Ammon's horn (tissue), 1 donor: ENCODE measurements around the gene HIBCH.
A peak's percentile ranks its signal among the peaks of the same experiment; 100 is the strongest.
"Not testable (repeated sequence)": the region's sequence is repeated elsewhere in the genome, so short reads cannot be mapped to it uniquely, and the experiment has no call there.

ENCODE experiments used
- DNase-seq: peaks from one replicate; pipeline ENCODE4 v3.0.0-alpha.2; 2016; ENCODE audit warnings: low spot score

Gene HIBCH

DNA sequence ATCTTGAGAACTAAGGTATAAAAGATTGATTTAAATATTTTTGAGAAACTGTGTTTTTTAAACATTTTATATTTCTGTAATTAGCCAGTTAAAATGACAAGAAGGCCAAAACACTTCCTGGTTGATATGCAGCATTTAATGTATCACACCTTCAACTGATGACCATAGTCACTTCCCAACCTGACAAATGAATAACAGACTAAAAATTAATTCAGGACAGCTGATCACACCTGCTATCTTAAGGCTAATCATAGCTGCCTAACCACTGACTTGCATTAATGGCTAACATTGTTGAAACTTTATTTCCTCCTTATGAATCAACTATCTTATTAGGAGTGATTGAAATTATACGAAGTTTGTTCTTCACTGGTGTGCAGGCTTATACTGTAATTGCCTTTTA, 131.3 kb downstream of the HIBCH start:
- no peak for DNase-seq

DNA sequence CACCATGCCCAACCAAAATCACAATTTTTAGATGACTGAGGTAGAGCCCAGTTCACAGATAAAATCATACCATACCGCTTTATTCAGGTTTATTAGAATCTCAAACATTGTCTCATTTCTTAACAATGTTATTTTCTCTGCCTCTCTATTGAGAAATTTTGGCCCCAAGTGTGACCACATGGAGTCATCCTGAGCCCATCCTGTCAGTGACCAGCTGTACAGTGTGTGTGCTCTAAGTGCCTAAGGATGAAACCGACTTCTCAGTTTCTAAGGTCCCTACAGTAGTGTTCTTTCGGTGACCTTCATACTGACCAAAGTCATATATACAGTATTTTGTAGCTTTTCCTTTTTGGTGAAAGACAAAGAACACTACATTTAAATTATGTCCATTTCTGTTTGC, 133.4 kb downstream of the HIBCH start:
- no peak for DNase-seq

DNA sequence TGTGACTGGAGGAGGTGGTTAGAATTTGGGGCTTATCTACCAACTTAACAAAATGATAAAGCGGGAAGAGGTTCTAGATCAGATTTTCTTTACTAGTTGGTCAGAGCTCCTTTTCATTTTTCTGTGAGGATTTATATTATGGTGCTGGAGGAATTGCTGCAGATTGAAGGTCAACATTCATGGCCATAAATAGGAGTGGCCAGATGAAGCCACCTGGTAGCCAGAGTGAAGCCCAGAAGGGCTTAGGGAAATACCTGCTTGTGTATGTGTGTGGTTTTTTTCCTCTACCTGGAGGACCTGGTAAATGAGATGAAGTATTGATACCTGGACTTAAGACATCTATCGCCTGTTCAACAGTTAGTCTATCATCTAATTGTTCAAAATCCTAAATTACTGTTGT, 134.2 kb downstream of the HIBCH start:
- DNase-seq = no peak

DNA sequence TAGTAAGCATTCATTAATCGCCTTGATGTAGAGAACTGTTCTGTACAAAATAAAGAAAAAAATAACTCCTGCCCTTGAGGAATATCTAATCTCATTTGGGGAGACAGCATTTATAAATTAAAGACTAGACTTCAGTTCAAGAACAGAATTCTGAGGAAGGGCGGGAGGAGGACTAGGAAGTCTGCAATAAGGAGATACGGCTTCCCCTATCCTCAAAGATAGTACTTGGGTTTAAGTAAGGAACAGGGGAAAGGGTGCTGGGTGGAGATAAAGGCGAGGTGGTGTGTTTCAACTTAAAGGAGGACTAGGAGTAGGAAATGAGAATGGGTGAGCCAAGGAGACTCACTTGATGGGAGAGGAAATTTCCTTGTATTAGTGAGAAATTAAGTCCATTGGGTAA, 135.2 kb downstream of the HIBCH start:
- no peak for DNase-seq

DNA sequence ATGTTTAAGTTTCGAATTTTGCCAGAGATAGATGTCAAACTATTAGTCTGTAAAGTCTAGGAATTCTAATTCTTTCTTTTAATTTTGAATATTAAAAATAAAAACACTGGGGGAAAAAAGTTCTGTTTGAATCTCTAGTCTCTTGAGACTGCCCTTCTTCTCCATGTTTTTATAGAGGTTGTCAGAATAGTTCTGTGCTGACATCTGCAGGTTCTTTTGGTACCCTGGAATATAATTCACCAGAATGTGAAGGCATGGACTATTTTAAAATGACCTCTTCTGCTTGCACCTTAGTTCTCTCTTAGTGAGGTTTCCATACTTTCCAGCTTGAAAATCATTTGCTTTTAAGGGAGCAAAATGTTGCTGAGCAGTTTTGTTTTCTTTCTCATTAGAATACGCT, 136.1 kb downstream of the HIBCH start:
- peak; percentile 22 for DNase-seq

DNA sequence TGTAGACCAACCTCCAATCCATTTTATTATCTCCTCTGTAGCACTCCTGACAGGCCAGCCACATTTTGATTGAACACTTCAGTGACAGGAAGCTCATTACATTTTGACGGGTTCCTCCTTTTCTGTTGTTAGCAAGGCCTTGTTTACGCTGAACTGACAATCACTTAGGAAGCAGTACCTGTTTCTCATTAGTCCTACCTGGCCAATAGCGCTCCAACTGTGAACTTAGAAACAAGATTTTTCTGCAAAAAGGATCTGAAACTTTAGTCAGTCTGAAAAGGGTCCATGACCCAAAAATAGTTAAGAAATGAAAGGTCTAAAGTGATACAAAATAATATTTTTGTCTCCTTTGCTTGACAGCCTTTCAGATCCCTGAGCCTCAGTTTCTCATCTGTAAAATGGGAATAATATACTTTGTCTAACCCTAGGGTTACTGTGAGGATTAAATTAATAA, 137.5 kb downstream of the HIBCH start:
- no peak for DNase-seq

DNA sequence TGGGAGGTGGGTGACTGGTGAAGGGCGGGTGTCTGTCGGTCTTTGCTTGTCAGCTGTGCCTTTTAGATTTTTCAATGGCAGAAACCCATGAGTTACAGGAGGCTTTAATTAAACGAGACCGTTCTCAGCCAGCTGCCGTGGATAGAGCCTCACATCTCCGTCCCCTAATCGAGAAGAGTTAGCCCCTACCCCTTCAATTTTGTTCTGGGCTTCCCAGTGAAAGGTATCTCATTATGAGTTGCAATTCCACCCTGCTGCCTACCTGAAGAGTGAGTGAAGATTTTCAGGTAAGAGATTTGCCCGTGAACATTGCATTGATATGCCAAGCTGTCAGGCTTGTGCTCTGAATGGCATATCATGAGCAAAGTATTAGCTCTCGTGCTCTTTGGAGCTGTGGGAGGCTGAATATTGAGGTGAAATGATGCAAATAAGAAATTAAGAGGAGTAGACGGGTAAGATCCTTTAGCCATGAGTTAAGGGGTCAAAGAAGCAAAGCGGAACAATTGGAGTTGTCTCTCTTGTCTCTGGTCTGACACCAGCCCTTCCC, 138.4 kb downstream of the HIBCH start:
- no peak for DNase-seq

DNA sequence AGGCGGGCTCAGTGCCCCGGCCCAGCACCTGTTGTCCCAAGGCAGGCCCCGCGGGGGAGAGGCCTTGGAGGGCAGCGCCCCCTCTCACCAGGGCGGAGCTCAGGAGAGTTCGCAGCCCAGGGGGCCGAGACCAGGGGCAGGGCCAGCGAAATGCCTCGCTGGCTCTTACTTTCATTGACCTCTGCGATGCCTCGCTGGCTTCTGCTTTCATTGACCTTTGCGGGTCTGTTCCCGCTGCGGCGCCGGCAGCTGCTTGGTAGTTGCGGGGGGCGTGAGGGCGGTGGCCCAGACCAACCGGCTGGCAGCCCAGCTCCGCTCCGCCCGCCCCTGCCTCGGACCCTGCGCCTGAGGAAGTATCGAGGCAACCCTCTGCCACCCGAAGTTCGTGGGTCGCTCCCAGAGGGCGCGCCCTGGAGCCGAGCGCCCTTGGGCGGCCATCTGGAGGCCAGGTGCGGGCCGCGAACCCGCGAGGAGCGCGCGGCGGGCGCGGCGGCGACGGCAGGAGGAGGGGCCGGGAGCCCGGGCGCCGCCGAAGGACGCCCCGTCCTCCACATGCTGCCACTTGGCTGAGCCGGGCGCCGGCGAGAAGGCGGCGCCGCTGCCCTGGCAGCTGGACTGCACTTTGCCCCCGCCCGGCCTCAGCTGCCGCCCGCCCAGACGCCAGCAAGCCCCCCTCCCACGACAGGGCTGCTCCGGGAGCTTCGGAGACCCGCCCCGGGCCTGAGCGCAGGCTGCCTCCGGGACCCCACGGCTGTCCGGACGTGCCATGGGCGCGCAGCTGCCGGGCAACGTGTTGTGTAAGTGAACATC, 139.1 kb downstream of the HIBCH start:
- peak; percentile 68 for DNase-seq

DNA sequence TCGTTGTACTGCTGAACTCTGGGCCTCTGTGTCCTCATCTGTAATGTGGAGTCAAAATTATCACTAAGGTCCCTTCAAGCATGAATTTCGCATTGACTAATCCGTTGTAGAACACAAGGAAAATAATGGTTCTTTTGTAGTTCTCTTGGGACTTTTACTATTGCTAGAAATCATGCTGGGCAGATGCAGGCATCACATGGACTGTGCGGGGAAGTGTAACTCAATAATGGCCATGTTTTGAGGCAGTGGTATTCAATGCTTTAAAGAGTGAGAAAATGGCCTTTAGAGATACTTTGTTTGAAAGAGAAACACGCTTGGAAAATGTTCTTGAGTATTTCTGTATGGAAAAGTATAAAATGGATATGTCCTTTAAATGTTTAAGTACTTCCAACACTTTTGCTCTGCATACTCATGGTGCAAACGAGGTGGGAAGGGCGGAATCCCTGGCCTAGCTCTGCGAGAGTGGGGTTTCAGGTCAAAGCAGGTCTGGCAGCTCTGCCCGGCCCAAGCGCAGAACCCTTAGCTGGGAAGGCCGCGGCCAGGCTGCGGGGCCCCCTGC, 139.8 kb downstream of the HIBCH start:
- DNase-seq = peak; percentile 76

DNA sequence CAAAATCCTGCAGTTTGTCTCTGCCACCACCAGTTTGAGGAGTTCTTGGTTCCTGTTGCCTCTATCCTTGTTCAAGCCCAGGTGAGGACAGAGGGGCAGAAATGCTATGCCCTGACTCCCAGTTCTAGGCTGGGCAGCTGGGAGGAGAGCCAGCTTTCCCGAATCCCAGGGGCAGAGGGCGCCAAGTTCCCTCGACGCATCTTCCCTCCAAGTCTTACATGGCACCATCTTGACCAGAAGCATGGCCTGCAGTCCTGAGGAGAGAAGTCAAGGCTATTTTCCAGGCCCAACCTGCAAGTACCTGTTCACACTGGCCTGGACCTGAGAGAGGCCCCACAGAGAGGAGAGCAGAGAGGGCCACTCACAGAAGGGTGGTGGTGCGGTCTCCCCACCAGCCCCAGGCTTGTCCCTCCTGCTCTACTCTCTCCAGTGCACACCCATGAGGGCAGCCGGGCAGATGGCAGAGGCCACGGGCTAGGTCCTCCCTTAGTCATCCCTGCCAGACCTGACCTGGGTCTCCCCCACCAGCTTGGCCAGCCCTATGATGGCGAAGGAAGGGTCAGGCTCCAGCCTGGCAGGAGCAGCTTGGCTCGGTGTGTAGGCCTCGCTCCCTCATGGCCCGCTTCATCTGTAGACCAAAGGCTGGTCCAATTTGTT, 141.4 kb downstream of the HIBCH start:
- DNase-seq = no peak

DNA sequence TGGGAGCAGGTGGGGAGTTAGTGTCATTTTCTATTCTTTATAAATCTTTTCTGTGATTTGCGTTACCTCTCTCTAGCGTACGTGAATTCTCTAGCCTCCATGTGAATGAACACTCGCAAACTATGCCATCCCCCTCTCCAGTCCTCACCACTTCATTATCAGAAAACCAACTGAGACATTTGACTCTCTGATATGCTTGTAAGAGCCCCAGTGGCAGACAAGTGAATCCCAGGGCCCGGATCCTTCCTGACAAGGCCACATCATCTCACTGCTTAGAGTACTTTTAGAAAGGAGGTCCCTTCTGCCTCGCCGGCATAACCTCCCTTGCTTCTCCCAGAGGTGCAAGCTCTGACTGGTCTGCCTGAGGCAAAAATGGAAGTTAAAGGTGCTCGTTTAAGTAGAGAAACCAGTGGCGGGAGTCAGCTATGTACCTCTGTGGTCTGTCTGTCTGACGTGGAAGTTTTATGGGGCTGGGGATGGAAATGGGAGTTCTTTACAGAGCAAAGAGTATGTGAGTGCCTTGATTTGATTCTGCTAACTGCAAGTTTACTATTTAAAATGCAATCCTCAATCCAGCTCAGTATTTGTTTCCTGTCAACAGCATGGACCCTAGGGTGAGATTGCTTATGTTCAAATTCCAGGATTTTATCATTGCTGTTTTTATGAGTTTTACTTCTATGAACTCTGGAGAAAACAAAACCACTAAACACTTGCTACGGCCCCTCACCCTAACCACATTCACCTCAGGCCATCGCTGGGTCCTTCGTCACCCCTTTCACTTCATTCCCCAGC, 142.2 kb downstream of the HIBCH start:
- no peak for DNase-seq

DNA sequence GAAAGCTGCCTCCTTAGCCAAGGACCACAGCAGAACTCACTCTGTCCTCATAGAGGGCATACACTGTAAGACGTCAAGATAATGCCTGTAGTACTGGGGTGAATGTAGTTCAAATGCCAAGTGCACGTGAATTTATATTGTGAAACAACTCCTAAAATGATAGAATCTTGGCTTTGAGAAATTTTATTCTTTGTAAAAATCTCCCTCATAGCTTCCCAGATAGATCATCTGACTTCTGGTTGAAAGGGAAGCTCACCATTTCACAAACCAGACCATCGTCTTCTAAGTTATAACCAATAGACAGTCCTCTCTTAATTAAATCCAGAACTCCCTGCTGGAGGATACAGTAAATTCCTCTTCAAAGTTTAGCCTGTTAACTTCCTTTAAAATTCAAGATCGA, 146.2 kb downstream of the HIBCH start:
- no peak for DNase-seq

DNA sequence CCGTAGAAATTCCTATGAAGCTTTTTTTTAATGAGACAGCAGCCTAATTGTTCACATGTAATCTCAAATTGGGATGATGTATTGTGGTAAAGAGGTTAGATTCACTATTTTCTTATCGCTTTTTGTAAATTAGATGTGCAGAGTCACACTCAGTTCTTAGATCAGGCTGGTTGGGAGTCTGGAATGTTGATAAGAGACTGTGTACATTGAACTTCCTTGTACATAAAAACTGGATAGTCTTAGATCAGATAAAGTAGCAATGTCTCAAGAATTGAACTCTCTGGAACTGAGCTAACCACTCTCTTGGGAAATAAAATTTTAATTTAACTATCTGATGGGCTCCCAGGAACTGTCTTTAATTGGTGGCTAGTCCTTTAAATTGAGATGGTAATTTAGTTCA, 149.0 kb downstream of the HIBCH start:
- no peak for DNase-seq

DNA sequence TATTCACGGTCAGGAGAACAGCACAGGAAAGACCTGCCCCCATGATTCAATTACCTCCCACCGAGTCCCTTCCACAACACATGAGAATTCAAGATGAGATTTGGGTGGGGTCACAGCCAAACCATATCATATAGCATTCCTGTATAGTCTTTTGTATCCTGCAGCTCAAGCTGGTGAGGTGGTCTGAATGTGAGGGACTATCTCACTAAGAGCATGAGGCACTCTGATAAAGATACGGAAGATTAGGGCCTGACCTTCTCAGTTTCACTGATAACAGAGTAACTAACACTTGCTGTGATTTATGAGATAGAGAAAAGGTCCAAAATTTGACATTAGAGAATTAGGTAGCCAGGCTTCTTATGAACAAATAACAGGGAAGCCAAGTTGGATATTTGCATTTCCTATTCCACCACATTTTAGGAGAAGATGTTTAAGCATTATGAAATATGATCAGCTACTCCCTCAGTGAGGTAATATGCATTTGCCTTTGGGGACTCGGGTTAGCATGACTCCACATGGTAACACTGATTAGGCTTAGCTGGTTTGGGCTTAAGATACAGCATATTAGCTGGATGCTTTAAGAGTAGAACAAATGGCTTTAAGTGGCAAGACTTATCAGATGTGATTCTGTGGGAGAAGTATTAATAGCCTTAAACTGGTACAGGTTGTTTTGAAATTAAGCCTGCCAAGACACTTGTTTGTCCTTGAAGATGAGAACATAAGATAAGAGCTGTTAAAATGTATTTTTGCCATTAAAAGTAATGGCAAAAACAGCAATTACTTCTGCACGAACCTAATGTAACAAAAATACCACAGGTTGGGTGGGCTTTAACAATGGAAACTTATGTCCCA, 150.2 kb downstream of the HIBCH start:
- no peak for DNase-seq

DNA sequence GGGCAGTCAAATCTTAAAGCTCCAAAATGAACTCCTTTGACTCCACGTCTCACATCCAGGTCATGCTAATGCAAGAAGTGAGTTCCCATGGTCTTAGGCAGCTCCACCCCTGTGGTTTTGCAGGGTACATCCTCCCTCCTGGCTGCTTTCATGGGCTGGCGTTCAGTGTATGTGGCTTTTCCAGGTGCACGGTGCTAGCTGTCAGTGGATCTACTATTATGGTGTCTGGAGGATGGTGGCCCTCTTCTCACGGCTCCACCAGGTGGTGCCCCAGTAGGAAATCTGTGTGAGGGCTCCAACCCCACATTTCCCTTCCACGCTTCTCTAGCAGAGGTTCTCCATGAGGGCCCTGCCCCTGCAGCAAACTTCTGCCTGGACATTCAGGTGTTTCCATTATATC, 151.9 kb downstream of the HIBCH start:
- DNase-seq = no peak

DNA sequence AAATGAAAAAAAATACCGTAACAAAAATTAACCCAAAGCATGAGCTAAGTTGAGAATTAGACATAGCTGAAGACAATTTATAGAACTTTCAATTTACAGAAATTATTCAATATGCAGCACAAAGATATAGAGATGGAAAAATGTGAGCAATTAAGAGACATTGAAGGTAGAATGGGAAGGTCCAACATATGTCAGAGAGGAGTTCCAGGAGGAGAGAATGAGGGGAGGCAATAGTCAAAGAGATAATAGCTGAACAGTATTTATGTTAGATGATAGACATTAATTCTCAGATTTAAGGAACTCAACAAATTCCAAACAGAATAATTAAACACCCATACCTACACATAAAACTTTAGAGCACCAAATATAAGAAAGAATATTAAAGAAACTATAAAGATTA, 154.1 kb downstream of the HIBCH start:
- no peak for DNase-seq

DNA sequence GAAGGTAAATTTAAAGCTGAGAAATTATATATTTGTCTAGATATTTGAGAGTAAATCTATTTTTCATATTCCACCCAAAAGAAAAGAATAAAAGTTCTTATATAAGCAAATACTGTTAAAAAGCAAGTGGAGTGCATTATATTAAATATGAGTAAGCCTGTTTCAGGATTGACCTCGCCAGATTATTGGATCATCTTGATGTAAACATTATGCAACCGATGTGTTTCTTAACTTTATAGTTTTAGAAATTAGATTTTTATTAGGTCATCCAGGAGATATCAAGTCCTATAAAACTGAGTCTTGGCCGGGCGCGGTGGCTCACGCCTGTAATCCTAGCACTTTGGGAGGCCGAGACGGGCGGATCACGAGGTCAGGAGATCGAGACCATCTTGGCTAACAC, 156.8 kb downstream of the HIBCH start:
- DNase-seq = no peak

DNA sequence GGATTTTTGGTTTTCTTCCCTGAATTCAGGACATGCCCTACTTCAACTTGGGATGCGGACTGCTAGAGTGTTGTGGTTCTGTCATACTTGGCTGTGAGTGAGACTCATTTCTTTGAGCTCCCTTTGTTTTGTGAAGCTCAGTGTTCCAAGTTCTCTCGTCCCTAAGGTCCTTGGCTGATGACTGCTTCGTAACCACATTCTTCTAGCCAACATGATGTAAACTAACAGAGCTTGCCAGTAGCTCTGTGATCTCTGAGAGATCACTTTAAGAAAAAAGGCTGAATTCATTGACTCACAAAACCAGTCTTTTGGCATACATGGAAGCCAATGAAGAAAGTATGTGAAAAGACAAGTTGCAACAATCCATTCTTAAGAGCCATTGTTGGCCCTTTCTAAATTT, 160.2 kb downstream of the HIBCH start:
- peak; percentile 76 for DNase-seq

DNA sequence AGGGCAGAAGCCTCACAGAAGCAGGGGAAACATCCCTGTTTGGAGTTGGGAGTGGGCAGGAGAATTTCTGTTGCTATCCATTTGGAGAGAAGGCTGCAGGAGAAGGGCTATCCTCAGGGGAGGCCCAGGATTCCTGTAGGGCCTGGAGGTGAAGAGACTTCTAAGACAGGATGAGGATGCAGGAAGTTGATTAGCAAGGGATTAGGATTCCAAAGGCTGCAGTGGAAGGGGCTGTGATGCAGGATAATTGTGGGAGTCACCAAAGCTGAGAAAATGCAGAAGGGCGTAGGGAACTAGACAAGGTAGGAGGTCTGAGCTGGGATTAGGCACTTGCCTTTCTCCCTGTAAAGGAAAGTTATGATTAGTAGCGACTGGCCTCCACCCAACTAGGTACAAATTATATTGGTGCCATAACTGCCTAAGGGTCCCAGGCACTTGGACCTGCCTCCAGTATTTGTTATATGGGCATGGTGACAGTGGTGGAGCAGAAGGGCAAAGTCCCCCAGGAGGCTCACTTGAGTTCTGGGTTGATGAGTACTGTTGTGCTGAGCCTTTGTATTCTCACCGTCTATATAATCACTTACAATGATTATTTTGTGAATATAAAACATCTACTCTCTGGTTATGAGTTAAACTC, 160.7 kb downstream of the HIBCH start:
- DNase-seq = no peak

DNA sequence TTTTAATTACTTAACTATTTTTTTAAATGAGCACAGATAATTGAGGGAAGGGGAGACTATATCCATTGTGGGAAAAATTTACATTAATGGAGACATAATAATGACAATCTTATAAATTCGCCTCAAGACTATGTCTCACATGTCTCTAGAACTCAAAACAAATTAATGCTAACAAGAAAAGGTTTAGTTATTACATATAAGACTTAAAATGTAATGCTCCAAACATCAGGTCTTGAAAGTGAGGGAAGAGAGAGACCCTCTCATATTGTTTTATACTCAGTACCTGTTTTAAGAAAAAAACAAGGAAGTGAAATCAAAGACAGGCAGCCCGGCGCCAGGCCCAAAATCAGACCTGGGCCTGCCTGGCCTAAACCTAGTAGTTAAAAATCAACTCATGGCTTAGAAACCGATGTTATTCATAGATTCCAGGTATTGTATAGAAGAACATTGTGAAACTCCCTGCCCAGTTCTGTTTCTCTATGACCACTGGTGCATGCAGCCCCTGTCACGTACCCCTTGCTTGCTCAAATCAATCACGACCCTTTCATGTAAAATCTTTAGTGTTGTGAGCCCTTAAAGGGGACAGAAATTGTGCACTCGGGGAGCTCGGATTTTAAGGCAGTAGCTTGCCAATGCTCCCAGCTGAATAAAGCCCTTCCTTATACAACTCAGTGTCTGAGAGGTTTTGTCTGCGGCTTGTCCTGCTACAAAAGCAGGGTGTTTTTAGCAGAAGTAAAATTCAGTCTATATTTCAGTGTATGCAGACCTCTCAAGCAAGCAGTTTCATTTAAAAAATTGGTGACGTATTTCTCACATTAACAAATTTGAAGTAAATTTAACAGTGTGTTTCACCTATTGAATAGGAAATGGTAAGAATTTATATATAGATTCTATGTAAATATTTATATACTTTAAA, 161.8 kb downstream of the HIBCH start:
- not testable (repeated sequence) for DNase-seq
